Thyroid gland (tissue), 4 donors: ENCODE measurements around the gene CHST8.

Source experiments
- POLR2A ChIP-seq, 2 donors: fragments of 450-650 bp; IDR thresholded peaks; one replicate each; pipeline ENCODE4 v1.6.1; 2017; ENCODE audit warnings: antibody characterized with exemption in 2 of 2, mild to moderate bottlenecking in 2 of 2, moderate library complexity in 1 of 2
- TF ChIP-seq, protein P1 (sequence below), 6 experiments: fragments of 200-600 bp in 3 of 6; fragments of 450-650 bp in 3 of 6; sonication (generic) in 3 of 6; IDR thresholded peaks; one replicate each; pipeline ENCODE4 v1.5.1; 2016 to 2019; ENCODE audit warnings: antibody characterized with exemption in 6 of 6, mild to moderate bottlenecking in 2 of 6, inconsistent platforms in 1 of 6, moderate library complexity in 1 of 6

DNA sequence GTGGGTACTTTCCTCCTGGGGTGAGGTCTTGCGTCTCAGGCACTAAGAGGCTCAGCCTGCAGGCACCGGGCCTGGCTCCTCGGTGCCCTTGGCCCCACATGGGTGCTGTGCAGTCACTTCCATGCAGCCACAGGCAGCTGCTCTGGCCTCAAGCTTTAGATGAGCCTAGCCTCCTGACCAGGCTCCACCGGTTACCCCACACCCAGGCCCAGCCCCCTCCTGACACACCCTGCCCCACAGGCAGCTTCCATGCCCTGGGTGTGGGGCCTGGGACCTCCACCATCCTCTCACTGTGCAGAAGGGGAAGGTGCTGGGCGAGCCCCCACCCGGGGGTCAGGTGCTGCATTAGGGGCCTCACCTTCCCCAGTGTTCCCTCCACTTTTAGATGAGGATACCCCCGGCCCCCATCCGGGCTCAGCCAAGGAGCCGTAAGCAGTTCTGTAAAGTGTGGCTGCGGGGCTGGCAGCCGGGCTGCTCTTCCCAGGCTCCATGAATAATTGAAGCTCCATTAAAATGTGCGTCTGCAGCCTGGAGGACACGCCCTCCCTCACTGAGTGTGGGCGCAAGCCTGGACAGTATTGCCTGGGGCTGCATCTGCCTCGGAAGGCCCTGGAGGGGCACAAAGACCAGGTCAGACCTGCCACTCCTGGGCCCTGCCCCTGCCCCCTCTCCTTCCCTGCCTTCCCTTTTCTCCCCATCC, 102.4 kb downstream of the CHST8 start:
- TF ChIP-seq, protein P1, sequence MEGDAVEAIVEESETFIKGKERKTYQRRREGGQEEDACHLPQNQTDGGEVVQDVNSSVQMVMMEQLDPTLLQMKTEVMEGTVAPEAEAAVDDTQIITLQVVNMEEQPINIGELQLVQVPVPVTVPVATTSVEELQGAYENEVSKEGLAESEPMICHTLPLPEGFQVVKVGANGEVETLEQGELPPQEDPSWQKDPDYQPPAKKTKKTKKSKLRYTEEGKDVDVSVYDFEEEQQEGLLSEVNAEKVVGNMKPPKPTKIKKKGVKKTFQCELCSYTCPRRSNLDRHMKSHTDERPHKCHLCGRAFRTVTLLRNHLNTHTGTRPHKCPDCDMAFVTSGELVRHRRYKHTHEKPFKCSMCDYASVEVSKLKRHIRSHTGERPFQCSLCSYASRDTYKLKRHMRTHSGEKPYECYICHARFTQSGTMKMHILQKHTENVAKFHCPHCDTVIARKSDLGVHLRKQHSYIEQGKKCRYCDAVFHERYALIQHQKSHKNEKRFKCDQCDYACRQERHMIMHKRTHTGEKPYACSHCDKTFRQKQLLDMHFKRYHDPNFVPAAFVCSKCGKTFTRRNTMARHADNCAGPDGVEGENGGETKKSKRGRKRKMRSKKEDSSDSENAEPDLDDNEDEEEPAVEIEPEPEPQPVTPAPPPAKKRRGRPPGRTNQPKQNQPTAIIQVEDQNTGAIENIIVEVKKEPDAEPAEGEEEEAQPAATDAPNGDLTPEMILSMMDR (IDR thresholded peaks at IDR 0.05): no peak
- TF ChIP-seq POLR2A (IDR thresholded peaks at IDR 0.05): no peak
